Measurements from ENCODE around the gene GATA1. TPM values are rescaled to one million over a fixed set of nuclear protein-coding genes. Genes with fewer than 3 reads are reported as not detected.
A peak's percentile ranks its signal among the peaks of the same experiment; 100 is the strongest.

GATA1 gene
- total and polyA plus RNA-seq, 4 donors, result 0.22 to 0.59 (median 0.42) TPM

GRCh38 chrX:48834383-48834709, 48.0 kb downstream of the GATA1 start:
- H3K27me3 ChIP-seq (ENCODE audit: control insufficient read depth, insufficient read depth, low read length), result peaks cover 5% of the 10 kb centered on the region
- no peaks in the 10 kb centered on the region for H3K9me3 ChIP-seq (ENCODE audit: control insufficient read depth, insufficient read depth, low read length)
- H3K4me3 ChIP-seq (ENCODE audit: low read depth, low read length), result peak overlapping the region; percentile 34
- H3K27ac ChIP-seq (ENCODE audit: low read depth, low read length), result no peak overlapping the region
- peak in 1 of 6 donors; percentile 75 for DNase-seq (ENCODE audit: low read depth in 4 of 6, low spot score in 6 of 6)
- peaks cover 16% of the 10 kb centered on the region for H3K36me3 ChIP-seq (ENCODE audit: control insufficient read depth, insufficient read depth, low read length)
- WGBS (ENCODE audit: insufficient coverage), result 28% methylated on average over 5 of the region's 7 CpGs
- peaks cover 7% of the 10 kb centered on the region for H3K4me1 ChIP-seq (ENCODE audit: control insufficient read depth, insufficient read depth, low read length)

DNA sequence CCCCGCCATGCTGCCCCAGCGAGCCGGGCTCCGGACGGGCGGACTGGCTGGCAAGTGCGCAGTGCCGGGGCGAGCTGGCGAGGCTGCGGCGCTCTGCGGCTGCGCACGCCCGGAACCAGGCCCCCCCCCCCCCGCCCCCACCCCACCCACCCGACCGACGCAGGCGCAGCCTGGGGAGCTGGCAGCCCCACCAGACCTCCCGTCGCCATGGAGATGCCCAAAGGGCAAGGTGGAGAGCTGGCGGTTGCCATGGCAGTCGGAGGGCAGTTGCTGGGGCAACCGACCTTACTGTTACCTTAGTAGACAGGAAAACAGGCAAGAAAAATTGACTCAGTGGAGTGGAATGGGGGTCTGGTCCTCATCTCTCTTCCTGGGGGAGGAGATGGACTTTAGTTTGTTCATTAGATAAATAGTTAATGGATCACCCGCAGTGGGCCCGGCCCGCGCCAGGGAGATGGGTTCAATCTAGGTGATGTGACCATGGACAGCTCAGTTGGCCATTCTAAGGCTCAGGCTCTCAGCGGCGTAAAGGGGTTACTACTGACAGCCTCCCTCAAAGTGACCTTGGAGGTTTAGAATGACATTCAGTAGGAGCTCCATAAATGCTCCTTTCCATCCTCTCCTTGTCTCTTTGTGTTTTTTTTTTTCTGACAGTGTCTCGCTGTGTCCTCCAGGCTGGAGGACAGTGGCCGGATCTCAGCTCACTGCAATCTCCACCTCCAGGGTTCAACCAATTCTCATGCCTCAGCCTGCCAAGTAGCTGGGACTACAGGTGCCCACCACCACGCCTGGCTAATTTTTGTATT, 49.3 kb downstream of the GATA1 start, which contains the start of gene PCSK1N:
Gene PCSK1N (minus strand): TSS at position 87 of the 806 bp plus-strand sequence. CDS start 78 bp downstream, at position 9.
- H3K4me1 ChIP-seq (ENCODE audit: control insufficient read depth, insufficient read depth, low read length), result peaks cover 7% of the 10 kb centered on the region
- no peaks in the 10 kb centered on the region for H3K9me3 ChIP-seq (ENCODE audit: control insufficient read depth, insufficient read depth, low read length)
- peaks cover 5% of the 10 kb centered on the region for H3K27me3 ChIP-seq (ENCODE audit: control insufficient read depth, insufficient read depth, low read length)
- WGBS (ENCODE audit: insufficient coverage), result 30% methylated on average over 16 of the region's 35 CpGs
- peak within 1 kb of the TSS; percentile 34 for H3K4me3 ChIP-seq (ENCODE audit: low read depth, low read length)
- no peak within 1 kb of the TSS for H3K27ac ChIP-seq (ENCODE audit: low read depth, low read length)
- DNase-seq (ENCODE audit: low read depth in 4 of 6, low spot score in 6 of 6), result peak in 5 of 6 donors; percentile 31 to 93 (median 32)
- H3K36me3 ChIP-seq (ENCODE audit: control insufficient read depth, insufficient read depth, low read length), result peaks cover 10% of the 10 kb centered on the region

GRCh38 chrX:48839686-48840085, 53.3 kb downstream of the GATA1 start:
- 79% methylated on average over 6 of the region's 10 CpGs for WGBS (ENCODE audit: insufficient coverage)

More at GRCh38 chrX:48839686-48840085, 53.3 kb downstream of the GATA1 start:
- Histone ChIP-seq H3K36me3 (ENCODE audit: control insufficient read depth, insufficient read depth, low read length) (no peaks in the 10 kb centered on the region), H3K27me3 (ENCODE audit: control insufficient read depth, insufficient read depth, low read length) (no peaks in the 10 kb centered on the region), H3K4me3 (ENCODE audit: low read depth, low read length) (no peak overlapping the region), H3K27ac (ENCODE audit: low read depth, low read length) (no peak overlapping the region), H3K4me1 (ENCODE audit: control insufficient read depth, insufficient read depth, low read length) (peaks cover 4% of the 10 kb centered on the region), H3K9me3 (ENCODE audit: control insufficient read depth, insufficient read depth, low read length) (no peaks in the 10 kb centered on the region)
- no peak for DNase-seq (ENCODE audit: low read depth in 4 of 6, low spot score in 6 of 6)

Small RNA genes within 50 kb of the gene (small RNA-seq; reads per million reads assigned to genes)
- gene RNU6-29P (ENCODE audit: low replicate concordance), result not detected

Other genes starting within 250 kb of the GATA1 start
- gene TBC1D25, start 246.9 kb upstream of the GATA1 start, total RNA-seq, result 1 to 10 TPM; 6.8 to 8.3 TPM
- gene TBC1D25, start 246.9 kb upstream of the GATA1 start, polyA plus RNA-seq (ENCODE audit: insufficient read length in 2 of 2), result 10 to 100 TPM; 20.3 to 23.3 TPM
- gene RBM3, start 212.1 kb upstream of the GATA1 start, total RNA-seq, result 100 to 1,000 TPM; 116 to 158 TPM
- gene RBM3, start 212.1 kb upstream of the GATA1 start, polyA plus RNA-seq (ENCODE audit: insufficient read length in 2 of 2), result 100 to 1,000 TPM; 216 to 254 TPM
- gene WDR13, start 189.1 kb upstream of the GATA1 start, total RNA-seq, result 100 to 1,000 TPM in 1 of 2 donors, 10 to 100 TPM in 1; 48.0 to 126 TPM
- gene WDR13, start 189.1 kb upstream of the GATA1 start, polyA plus RNA-seq (ENCODE audit: insufficient read length in 2 of 2), result 100 to 1,000 TPM; 136 to 137 TPM
- gene WAS, start 102.8 kb upstream of the GATA1 start, total RNA-seq, result 1 to 10 TPM; 3.1 to 4.3 TPM
- 1 to 10 TPM; 6.2 to 7.1 TPM for gene WAS, start 102.8 kb upstream of the GATA1 start, polyA plus RNA-seq (ENCODE audit: insufficient read length in 2 of 2)
- 1 to 10 TPM; 3.0 to 4.8 TPM for gene SUV39H1, start 89.9 kb upstream of the GATA1 start, total RNA-seq
- 1 to 10 TPM; 6.9 to 8.2 TPM for gene SUV39H1, start 89.9 kb upstream of the GATA1 start, polyA plus RNA-seq (ENCODE audit: insufficient read length in 2 of 2)
- not detected for gene GLOD5, start 24.8 kb upstream of the GATA1 start, total RNA-seq
- not detected for gene GLOD5, start 24.8 kb upstream of the GATA1 start, polyA plus RNA-seq (ENCODE audit: insufficient read length in 2 of 2)
- gene HDAC6, start 15.5 kb downstream of the GATA1 start, total RNA-seq, result 100 to 1,000 TPM in 1 of 2 donors, 10 to 100 TPM in 1; 63.9 to 139 TPM
- gene HDAC6, start 15.5 kb downstream of the GATA1 start, polyA plus RNA-seq (ENCODE audit: insufficient read length in 2 of 2), result 100 to 1,000 TPM; 150 to 194 TPM
- gene ERAS, start 39.9 kb downstream of the GATA1 start, total RNA-seq, result under 1 TPM in 1 of 2 donors, not detected in 1; 0.22 TPM
- gene ERAS, start 39.9 kb downstream of the GATA1 start, polyA plus RNA-seq (ENCODE audit: insufficient read length in 2 of 2), result under 1 TPM; 0.73 to 0.78 TPM
- gene PCSK1N, start 49.0 kb downstream of the GATA1 start, total RNA-seq, result 10 to 100 TPM; 61.4 to 91.4 TPM
- gene PCSK1N, start 49.0 kb downstream of the GATA1 start, polyA plus RNA-seq (ENCODE audit: insufficient read length in 2 of 2), result 100 to 1,000 TPM; 481 to 566 TPM
- gene TIMM17B, start 111.2 kb downstream of the GATA1 start, total RNA-seq, result 10 to 100 TPM; 18.0 to 42.4 TPM
- 10 to 100 TPM; 49.4 to 53.8 TPM for gene TIMM17B, start 111.2 kb downstream of the GATA1 start, polyA plus RNA-seq (ENCODE audit: insufficient read length in 2 of 2)
- gene PQBP1, start 111.3 kb downstream of the GATA1 start, total RNA-seq, result 10 to 100 TPM; 28.9 to 67.9 TPM
- gene PQBP1, start 111.3 kb downstream of the GATA1 start, polyA plus RNA-seq (ENCODE audit: insufficient read length in 2 of 2), result 10 to 100 TPM; 89.8 to 91.9 TPM
- 10 to 100 TPM; 10.4 to 14.2 TPM for gene SLC35A2, start 125.1 kb downstream of the GATA1 start, total RNA-seq
- gene SLC35A2, start 125.1 kb downstream of the GATA1 start, polyA plus RNA-seq (ENCODE audit: insufficient read length in 2 of 2), result 10 to 100 TPM; 26.8 to 27.9 TPM
- 10 to 100 TPM; 10.3 to 10.5 TPM for gene PIM2, start 132.4 kb downstream of the GATA1 start, total RNA-seq
- gene PIM2, start 132.4 kb downstream of the GATA1 start, polyA plus RNA-seq (ENCODE audit: insufficient read length in 2 of 2), result 10 to 100 TPM; 11.9 to 13.1 TPM
- 10 to 100 TPM; 27.9 to 35.7 TPM for gene OTUD5, start 171.0 kb downstream of the GATA1 start, total RNA-seq
- gene OTUD5, start 171.0 kb downstream of the GATA1 start, polyA plus RNA-seq (ENCODE audit: insufficient read length in 2 of 2), result 10 to 100 TPM; 74.0 to 81.4 TPM
- 1 to 10 TPM; 1.8 to 3.7 TPM for gene KCND1, start 185.3 kb downstream of the GATA1 start, total RNA-seq
- 1 to 10 TPM; 5.7 to 6.7 TPM for gene KCND1, start 185.3 kb downstream of the GATA1 start, polyA plus RNA-seq (ENCODE audit: insufficient read length in 2 of 2)
- gene GRIPAP1, start 215.7 kb downstream of the GATA1 start, total RNA-seq, result 10 to 100 TPM; 29.1 to 30.0 TPM
- gene GRIPAP1, start 215.7 kb downstream of the GATA1 start, polyA plus RNA-seq (ENCODE audit: insufficient read length in 2 of 2), result 100 to 1,000 TPM in 1 of 2 donors, 10 to 100 TPM in 1; 91.2 to 116 TPM